BJ (cell line): ENCODE results near the gene RASGEF1C. TPM values are rescaled to one million over a fixed set of nuclear protein-coding genes. Genes with fewer than 3 reads are reported as not detected.

Source experiments
- CTCF ChIA-PET: fragments of 350-600 bp; formaldehyde crosslinking; extraction: SDS; loops from one replicate; lab custom pipeline; 2021; ENCODE audit warnings: antibody characterized with exemption, inconsistent platforms; lab: Yijun Ruan, JAX
- POLR2A ChIA-PET: fragments of 300-600 bp; sonication (Branson Sonifier 250); formaldehyde crosslinking; extraction: SDS; loops from one replicate; lab custom pipeline; 2021; ENCODE audit warnings: antibody characterized with exemption; lab: Charles Lee
- DNase-seq: peaks from one replicate; pipeline ENCODE4 v3.0.0-alpha.2; 2011; ENCODE audit warnings: low read depth
- H3K27me3 ChIP-seq: 2 replicates; pipeline ENCODE4 v1.6.0; 2011; ENCODE audit warnings: low read length; ENCODE audit not compliant: control insufficient read depth, insufficient read depth
- H3K36me3 ChIP-seq: 2 replicates; pipeline ENCODE4 v1.5.1; 2011; ENCODE audit warnings: low read length; ENCODE audit not compliant: control insufficient read depth, insufficient read depth
- H3K4me3 ChIP-seq: 2 replicates; pipeline ENCODE4 v1.5.1; 2011; ENCODE audit warnings: low read depth, mild to moderate bottlenecking, control low read depth, low read length
- polyA plus RNA-seq: library from polyadenylated mRNA; depleted of rRNA; stranded (reverse); fragments of >200 nt; gene quantifications from 2 replicates; pipeline ENCODE4 v1.2.3, GENCODE V29; 2011
- TF ChIP-seq, protein P1 (sequence below): IDR thresholded peaks from 2 replicates; pipeline ENCODE4 v1.5.1; 2011; ENCODE audit warnings: low read depth, mild to moderate bottlenecking, control low read depth, inconsistent platforms, low read length, moderate library complexity; ENCODE audit not compliant: insufficient read depth

Gene RASGEF1C
- polyA plus RNA-seq, 1 experiment: not detected

DNA sequence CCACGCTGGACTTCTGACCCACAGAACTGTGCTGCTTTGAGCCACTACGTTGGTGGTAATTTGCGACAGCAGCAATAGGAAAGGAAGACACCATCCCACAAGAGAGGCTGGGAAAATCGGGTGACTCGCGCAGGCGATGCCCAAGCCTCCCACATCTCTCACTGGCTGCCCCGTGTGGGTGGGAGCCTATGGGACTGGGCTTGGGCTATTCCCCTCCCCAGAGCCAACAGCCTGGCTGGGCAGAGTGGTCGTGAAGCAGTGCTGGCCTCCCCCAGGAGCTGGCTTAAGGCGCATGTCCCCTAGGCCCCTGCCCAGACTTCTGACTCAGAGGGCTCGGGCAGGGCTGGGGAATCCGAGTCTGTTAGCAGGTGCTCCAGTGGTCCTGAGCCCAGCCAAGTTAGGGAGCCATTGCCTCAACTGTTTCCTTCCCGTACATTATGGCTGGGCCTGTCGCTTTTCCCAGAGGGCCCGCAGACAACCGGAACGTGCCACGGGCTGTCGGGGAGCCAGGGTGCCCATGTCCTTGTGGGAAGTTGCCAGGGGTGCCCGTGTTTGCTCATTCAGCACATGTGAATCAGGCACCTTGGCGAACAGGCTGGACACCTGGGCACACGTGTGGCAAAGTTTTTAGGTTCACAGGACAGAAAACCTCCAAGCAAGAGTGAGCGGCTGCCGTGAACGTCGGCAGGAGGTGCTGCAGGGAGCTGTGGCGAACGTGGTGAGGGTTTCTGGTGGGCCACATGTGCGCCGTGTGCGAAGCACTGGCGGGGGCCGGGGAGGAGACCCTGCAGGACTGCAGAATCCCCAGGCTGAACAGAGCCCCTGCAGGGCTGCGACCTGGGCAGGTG is 7.0 kb upstream of the RASGEF1C start:
- no peaks in the 10 kb centered on the region for H3K36me3 ChIP-seq
- POLR2A ChIA-PET: no interaction called here
- H3K27me3 ChIP-seq: no peaks in the 10 kb centered on the region
- no peak overlapping the region for H3K4me3 ChIP-seq
- TF ChIP-seq, protein P1, sequence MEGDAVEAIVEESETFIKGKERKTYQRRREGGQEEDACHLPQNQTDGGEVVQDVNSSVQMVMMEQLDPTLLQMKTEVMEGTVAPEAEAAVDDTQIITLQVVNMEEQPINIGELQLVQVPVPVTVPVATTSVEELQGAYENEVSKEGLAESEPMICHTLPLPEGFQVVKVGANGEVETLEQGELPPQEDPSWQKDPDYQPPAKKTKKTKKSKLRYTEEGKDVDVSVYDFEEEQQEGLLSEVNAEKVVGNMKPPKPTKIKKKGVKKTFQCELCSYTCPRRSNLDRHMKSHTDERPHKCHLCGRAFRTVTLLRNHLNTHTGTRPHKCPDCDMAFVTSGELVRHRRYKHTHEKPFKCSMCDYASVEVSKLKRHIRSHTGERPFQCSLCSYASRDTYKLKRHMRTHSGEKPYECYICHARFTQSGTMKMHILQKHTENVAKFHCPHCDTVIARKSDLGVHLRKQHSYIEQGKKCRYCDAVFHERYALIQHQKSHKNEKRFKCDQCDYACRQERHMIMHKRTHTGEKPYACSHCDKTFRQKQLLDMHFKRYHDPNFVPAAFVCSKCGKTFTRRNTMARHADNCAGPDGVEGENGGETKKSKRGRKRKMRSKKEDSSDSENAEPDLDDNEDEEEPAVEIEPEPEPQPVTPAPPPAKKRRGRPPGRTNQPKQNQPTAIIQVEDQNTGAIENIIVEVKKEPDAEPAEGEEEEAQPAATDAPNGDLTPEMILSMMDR: no peak
- CTCF ChIA-PET: interaction anchor here (0.6 kb wide), 1 partner anchor 32 kb away, joined by 3 read pairs; no protein-coding TSS in a partner anchor
- DNase-seq: no peak

DNA sequence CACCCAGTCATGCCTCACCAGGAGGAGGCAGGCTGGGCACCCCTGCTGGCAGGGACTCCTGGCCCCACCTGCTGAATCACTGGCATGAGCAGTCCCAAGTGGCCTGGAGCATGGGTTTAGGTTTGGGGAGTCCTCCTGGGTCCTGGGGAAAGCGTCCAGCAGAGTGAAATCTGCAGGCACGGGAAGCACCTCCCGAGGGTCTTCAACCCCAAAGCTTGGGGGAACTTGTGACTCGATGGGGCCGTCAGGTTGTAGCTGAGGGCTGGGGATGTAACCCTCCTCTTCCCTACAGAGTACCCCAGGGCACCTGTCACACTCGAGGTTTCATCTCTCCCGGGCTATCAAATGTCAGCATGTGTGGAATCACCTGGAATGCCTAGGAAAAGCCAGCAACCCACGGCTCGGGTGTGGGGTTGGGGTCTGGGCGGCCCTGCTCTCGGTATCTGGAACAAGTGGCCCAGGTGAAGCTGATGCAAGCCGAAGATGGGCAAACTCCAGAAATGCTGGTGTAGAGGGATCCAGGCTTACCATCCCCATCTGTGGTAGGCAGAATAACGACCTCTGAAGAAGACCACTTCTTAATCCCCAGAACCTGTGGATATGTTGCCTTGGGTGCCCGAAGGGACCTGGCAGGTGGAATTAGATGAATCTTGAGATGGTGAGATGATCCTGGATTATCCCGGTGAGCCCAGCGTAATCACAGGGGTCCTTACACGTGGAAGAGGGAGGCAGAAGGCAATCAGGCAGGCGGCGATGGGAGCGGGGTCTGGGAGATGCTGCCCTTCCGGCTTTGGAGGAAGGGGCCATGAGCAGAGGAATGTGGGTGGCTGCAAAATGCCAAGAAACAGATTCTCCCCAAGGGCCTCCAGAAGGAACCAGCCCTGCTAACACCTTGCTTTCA is 6.1 kb upstream of the RASGEF1C start:
- TF ChIP-seq, protein P1: no peak
- CTCF ChIA-PET: no interaction called here
- no peaks in the 10 kb centered on the region for H3K27me3 ChIP-seq
- H3K36me3 ChIP-seq: no peaks in the 10 kb centered on the region
- no peak overlapping the region for H3K4me3 ChIP-seq
- no peak for DNase-seq
- POLR2A ChIA-PET: no interaction called here

DNA sequence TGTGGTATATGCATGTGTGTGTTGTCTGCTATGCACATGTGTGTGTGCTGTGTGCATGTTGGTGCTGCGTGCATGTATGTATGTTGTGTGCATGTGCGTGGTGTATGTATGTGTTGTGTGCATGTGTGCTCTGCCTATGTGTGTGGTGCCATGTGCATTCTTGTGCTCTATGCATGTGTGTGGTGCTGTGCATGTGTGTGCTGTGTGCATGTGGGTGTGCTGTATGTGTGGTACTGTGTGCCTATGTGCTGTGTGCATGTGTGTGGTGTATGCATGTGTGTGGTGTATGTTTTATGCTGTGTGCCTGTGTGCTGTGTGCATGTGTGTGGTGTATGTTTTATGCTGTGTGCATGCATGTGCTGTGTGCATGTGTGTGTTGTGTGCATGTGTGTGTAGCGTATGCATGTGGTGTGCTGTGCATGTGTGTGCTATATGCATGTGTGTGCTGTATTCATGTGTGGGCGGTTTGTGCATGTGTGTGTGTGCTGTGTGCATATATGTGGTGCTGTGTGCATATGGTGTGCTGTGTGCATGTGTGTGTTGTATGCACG is 4.7 kb upstream of the RASGEF1C start:
- TF ChIP-seq, protein P1: no peak
- ChIA-PET CTCF (no interaction called here), POLR2A (no interaction called here)
- H3K4me3 ChIP-seq: no peak overlapping the region
- H3K36me3 ChIP-seq: no peaks in the 10 kb centered on the region
- H3K27me3 ChIP-seq: no peaks in the 10 kb centered on the region
- no peak for DNase-seq

DNA sequence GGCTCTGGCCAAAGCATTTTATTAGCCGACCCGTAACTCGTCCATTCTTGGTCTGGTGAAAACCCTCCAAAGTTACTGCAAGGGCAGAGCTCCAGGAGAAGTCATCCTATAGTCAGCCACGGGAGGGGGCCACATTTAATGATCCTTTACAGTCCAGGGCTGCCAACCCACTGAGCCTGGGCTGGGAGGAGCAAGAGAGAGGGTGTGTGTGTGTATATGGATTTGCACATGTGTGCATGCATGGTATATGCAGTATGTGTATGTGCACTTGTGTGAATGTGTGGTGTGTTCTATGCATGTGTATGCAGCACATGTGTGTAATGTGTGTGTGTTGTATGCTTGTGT is 4.2 kb upstream of the RASGEF1C start:
- CTCF ChIA-PET: no interaction called here
- Histone ChIP-seq H3K36me3 (no peaks in the 10 kb centered on the region), H3K4me3 (no peak overlapping the region), H3K27me3 (peaks cover 2% of the 10 kb centered on the region; the same call in 1 of the 2 replicates)
- TF ChIP-seq, protein P1: no peak
- no peak for DNase-seq
- POLR2A ChIA-PET: no interaction called here
